ENCODE measurements around the gene WNT11. TPM values are rescaled to one million over a fixed set of nuclear protein-coding genes. Genes with fewer than 3 reads are reported as not detected.
A peak's percentile ranks its signal among the peaks of the same experiment; 100 is the strongest.

The WNT11 gene
- 0.47 and 0.64 TPM in 2 replicates for polyA plus RNA-seq (2014; cell fraction: cytosol; rRNA removed)
- 0.39 TPM in 1 of 2 replicates, not detected in the other for polyA plus RNA-seq (2014; cell fraction: nucleus; rRNA removed)

DNA sequence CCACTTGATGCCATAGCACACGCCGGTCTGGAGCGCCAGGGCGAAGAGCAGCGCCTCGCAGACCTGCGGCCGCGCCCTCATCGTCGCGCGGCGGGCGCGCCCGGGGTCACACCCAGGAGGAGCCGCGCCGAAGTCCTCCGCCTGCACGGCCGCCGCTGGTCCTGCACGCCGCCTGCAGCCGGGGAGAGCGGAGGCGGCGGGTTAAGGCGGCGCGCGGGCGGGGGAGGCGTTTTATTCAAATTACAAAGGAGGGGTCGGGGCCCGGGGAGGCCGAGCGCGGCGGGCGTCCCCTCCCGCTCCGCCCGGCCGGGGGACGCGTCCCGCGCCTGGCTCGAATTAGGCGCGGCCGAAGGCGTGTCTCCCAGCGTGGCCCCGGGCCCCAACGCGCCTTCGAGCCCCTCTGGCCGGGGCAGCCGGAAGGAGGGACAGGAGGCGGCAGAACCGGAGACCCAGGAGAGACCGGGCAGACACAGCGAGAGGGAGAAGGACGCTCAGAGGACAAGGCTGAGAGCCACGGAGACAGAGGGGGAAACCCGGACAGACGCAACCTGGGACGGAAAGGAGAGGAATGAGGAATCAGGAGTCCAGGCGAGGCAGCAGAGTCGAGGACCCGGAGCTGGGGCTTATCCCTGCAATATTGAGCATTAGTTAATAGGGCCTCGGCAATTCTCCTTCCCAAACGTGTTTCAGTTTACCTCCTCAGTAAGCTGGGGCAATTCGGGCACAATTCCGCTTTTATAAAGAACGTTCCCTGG is at the start of gene WNT11:
Gene WNT11, minus strand, starts transcription at position 176 of the 755 bp plus-strand sequence. Its CDS starts 95 bp downstream, at position 81.
- peak; percentile 53 for DNase-seq (ENCODE audit: low spot score)

DNA sequence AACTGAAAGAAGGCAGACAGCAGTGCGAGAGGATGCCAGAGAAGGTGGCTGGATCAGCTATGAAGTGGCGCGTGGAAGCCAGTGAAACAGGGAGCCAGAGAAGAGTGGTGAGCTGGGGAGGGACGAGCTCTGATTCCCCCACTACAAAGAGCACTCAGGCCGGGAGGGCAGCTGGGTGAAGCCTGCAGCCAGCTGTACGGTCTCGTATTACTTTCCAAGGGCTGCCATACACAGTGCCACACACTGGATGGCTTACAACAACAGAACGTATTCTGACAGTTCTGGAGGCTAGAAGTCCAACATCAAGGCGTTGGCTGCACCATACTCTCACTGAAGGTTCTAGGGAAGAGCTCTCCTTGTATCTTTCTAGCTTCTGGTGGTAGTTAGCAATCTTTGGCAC is 47.1 kb upstream of the WNT11 start:
- DNase-seq (ENCODE audit: low spot score) = no peak

GRCh38 chr11:76252631-76253070 is 46.3 kb upstream of the WNT11 start:
- no peak for DNase-seq (ENCODE audit: low spot score)

- no peak for DNase-seq (ENCODE audit: low spot score)
Observed at GRCh38 chr11:76251576-76251975, 45.3 kb upstream of the WNT11 start.

DNA sequence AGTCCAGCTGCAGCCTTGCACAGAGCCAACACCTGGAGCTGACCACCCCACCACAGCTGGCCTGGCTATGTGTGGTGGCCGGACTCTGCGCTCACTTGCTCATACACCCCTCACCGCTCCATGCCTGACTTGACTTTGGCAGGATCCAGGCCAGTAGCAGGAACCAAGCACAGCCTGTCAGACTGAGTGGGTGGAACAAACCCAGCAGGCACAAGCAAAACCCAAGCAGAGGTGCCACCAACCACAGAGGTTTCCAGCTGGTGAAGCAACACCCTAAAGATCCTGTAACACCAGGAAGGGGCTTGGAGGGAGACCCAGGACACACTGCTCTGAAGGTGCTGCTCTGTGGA is 44.9 kb upstream of the WNT11 start:
- no peak for DNase-seq (ENCODE audit: low spot score)

- DNase-seq (ENCODE audit: low spot score) = no peak
Observed at GRCh38 chr11:76250520-76251225, 44.4 kb upstream of the WNT11 start.

GRCh38 chr11:76249195-76249741 is 43.0 kb upstream of the WNT11 start:
- DNase-seq (ENCODE audit: low spot score) = no peak

DNA sequence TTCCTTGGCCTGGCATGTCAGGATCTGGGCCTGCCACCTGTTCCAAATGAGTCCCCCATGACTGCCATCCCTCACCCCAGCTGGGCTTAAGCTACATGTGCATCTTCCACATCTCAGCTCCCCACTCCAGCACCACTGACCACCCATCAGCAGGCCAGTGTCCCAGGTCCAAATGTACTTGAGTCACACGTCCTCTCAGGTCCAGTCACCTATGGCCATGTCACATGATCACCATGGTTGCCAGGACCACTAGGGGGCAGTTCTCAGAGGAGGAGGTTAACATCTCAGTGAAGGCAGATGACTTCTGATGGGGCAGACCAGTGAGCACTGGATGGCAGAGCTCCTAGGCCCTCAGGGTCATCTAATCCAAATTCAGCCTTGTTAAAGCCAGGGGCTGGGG is 41.9 kb upstream of the WNT11 start:
- DNase-seq (ENCODE audit: low spot score) = no peak

- no peak for DNase-seq (ENCODE audit: low spot score)
Observed at GRCh38 chr11:76247091-76247490, 40.8 kb upstream of the WNT11 start.

DNA sequence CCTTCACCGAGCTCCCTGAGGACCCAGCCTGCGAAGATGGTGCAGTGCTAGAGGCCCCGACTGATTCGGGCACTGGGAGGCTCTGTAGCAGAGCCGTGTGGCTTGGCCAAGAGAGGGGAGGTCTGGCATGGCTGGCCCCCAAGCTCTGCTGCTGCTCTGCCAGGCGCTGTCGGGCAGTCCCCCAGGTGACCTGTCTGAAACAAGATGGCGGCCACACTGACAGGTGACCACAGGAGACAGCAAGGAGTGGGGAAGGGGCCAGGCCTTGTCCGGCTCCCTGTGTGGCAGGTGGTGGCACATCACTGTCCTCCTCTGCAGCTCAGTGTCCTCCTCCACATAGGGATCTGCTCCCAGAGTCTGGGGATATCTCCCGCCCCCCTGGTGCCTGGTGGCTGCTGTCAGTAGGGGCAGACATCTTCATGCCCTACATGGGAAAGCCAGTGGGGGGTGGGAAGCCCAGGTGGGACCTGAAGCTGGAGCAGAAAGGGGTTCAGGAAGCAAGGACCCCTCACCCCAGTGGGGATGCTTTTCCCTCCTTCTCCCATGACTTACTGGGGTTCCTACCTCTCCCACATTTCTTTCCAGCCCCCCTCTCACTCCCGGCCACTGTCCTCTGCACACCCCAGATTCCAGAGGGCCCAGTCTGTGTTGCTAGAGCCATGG is 40.1 kb upstream of the WNT11 start:
- DNase-seq (ENCODE audit: low spot score) = no peak

DNA sequence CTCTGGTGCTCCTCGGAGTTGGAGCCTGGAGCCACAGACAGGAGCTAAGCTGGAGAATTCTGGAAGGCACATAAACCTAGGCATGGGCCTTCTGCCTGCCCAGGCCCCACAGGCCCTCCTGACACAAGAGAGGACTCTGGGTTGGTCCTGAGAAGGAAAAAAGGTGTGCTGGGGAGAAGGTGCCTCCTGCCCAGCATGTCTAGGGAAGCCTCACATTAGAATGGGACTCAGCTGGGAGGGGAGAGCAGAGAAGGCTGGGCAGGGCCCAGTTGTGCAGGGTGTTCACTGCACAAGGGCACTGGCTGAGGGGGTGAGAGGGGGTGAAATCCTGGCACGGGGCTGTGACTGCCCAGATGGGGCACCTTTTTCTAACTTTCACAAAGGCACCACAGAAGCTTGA is 39.4 kb upstream of the WNT11 start:
- DNase-seq (ENCODE audit: low spot score) = no peak

GRCh38 chr11:76244316-76244851 is 38.1 kb upstream of the WNT11 start:
- DNase-seq (ENCODE audit: low spot score) = no peak

DNA sequence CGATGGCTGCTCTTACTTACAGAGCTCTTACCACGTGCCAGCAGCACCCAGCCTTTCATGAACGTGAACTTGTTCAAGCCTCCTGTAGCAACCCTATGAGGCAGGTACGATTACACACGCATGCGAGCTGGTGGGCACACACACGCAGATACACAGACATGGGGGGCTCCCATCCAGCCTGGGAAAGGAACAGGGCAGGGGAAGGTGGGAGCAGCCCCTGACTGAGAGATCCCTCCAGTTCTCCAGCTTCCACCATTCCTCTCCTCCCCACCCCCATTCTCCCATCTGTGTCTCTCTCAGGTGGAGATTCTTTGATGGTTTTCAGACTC is 37.6 kb upstream of the WNT11 start:
- DNase-seq (ENCODE audit: low spot score) = no peak

DNA sequence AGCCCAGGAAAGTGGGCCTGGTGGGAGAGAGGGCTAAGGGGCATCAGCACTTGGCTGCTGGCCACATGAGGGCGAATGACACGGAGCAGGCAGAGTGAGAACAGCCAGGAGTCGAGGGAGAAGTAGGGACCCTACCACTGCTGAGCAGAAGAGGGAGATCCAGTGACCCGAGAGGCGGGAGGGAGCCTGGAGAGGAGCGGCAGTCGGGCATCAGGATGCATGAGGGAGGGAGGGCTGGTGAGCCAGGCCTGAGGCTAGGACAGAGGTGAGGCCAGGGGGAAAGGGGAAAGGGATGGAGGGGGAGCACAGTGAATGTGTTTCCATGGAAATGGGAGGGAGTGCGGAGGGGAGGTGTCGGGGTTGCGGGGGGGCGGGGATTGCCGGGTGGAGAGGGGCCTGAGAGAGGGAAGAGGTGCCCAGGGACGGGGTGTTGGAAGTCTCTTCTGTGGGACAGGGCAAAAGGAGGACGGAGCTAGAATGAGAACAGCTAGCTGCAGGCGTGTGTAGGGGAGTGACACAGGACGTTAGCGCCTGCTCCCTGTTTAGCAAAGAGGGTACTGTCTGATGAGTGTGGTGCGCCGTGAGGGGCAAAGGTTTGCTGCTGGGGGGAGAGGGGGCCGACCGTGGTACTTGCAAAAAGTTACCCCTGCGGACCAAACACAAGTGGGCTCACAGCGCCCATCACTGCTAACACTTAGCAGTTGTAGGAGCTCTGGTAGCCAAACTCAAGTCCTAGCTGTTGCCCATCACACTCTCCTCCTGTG is 37.1 kb upstream of the WNT11 start:
- DNase-seq (ENCODE audit: low spot score) = peak; percentile 50

DNA sequence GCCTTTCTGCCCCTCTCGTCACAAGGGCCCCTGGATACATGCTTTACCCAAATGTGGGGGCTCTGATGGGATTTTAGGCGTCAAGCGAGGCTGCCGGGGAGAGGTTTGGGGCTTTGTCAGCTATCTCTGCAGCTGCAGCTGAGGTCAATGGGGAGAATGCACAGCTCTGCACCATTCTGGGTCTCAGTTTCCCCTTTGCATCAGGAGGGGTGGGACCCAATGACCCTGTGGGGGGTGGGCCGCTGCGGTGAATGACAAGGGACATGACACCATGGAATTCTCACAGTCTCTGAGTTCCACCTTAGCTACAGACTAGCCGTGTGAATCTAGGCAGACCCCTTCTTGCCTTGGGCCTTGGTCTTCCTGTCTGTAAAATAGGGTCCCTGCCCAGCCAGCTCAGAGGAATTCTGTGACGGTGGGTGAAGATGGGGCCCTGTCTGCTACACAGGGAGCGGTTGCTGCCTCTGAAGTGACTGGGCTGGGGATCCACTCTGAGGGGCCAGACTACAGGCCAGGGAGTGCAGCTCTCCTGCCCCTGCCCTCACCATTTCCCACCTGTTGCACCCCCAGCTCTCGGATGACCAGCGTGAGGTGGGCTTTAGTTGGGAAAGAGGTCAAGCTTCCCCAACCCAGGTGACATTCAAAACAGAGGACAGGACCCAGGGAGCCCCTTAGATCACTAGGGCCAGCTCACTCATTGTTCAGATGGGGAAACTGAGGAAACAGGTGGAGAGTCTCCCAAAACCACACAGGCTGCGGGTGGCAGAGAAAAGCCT is 35.9 kb upstream of the WNT11 start:
- DNase-seq (ENCODE audit: low spot score) = no peak

DNA sequence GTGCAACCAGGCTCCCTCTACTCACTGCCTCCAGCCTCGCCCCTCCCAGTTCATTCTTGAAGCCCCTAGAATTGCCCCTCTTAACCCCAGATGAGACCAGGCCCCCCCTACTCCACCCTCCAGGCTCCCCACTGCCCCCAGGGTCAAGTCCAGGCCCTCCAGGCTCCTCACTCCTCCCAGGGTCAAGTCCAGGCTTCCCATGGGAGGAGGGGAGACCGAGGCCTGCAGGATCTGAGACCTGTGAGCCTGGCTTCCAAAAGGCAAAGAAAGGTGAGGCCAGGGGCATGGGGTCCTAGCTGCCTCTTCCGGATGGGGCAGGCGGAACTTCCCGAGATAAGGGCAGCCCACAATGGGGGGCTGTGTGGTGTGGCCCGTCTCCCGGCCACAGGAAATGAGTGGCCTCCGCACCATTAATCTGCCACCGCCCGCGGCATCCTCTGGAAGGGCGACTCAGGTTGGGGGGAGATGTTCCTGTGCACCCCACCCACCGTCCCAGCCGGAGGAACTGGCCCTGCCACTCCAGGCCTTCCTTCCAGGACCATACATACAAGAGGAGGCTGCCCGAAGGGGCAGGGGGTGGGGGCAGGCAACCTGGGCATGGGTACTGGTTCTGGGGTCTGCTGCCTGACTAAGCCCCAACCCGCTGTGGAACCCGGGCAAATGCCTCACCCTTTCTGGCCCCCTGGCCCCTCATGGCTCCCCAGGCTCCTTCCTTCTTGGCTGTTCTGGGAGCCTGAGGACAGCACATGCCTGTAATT is 35.1 kb upstream of the WNT11 start:
- DNase-seq (ENCODE audit: low spot score) = no peak

GRCh38 chr11:76240666-76241065 is 34.4 kb upstream of the WNT11 start:
- DNase-seq (ENCODE audit: low spot score) = no peak

DNA sequence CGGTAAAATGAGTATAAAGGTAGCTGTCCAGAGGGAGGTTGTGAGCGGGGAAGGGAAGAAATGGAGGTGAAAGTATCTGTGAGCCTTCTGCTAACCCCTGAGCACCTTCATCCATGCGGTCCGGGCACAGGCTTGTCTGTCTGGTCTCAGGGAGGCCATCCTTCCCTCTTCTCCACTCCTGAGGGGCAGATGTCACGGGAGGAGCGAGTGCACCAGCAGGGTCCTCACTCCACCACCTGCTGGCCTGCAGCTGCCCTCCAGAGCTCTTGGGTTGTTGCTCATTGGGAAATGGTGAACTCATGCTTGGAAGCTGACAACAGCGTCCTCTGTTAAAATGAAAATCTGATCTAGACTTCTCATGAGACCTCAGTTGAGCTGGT is 33.8 kb upstream of the WNT11 start:
- no peak for DNase-seq (ENCODE audit: low spot score)

- DNase-seq (ENCODE audit: low spot score) = no peak
Observed at GRCh38 chr11:76239483-76240160, 33.3 kb upstream of the WNT11 start.
